Measurements from ENCODE around the gene DEGS2. TPM values are rescaled to one million over a fixed set of nuclear protein-coding genes. Genes with fewer than 3 reads are reported as not detected.

The DEGS2 gene
- polyA plus RNA-seq, 1 experiment: not detected

DNA sequence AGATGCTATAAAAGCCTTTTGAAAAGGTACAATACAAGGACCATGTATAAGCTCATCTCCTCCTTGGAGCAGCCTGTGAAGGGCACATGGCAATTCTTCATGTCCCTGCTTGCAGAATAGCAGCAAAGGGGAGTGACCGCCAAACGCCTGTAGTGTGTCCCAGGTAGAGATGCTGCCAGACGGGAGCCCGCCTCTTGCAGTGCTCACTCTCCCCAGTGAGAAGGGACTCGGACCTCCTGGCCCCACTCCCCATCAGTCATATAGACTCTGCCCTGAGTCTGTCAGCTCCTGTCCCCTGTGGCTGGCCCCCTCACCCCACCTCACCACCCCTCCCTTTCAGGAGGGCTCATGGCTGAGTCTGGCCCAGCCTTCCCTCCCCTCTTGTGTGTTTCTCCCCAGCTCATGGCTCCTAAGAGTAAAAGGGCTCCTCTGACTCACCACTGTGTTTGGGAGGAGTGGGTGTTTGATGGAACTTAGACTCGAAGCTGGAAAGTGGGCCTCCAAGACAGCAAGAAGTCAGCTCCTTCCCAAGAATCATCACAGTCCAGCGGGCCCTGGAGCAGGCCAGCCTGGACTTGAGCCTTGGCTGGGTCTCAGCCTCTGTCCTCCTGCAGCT lies 40.9 kb downstream of the DEGS2 start:
- no peak for DNase-seq (ENCODE audit: low read depth)
- CTCF ChIA-PET: interaction anchor here (0.7 to 3.6 kb wide), 4 partner anchors 8 to 137 kb away, joined by 3 to 29 read pairs (median 4); no protein-coding TSS in a partner anchor
- POLR2A ChIA-PET: no interaction called here

DNA sequence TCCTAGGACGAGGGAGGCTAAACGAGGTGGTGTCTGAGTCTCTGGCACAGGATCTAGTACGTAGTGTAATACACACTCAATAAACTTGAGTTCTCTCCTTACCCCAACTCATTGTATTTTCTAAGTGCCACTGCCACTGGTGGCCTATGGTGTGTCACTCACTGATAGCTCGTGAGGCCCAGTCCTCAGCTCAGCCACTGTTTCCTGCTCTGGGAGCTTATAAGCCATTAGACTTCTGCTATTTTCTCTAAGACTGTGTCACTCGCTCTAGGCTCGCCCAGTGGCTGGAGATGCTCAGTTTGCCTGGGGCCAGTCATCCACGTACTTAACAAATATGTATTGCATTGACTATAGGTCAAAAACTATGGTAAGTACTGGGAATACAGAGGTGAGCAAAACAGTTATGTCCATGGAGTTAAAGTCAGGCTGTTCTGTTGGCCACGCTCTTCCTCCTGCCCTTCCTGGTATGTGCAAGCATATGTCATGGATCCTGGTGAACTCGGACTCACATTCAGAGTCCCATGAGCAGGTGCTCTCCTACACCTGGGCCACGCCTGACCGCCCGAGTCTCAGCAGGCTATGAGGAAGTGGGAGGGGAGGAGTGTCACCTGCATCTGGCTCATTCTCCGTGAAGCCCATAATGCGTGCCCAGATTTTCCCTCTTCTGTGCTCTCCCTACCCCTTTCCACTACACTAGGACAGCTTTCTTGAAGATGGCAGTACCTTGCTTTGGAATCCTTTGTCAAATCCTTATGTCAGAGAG lies 41.6 kb downstream of the DEGS2 start:
- Histone ChIP-seq H3K4me3 (ENCODE audit: low read depth, low read length) (no peak overlapping the region), H3K27me3 (ENCODE audit: control insufficient read depth, insufficient read depth, low read length) (no peaks in the 10 kb centered on the region), H3K36me3 (ENCODE audit: control insufficient read depth, insufficient read depth, low read length) (peaks cover 2% of the 10 kb centered on the region)
- POLR2A ChIA-PET: no interaction called here
- TF ChIP-seq, protein P1, sequence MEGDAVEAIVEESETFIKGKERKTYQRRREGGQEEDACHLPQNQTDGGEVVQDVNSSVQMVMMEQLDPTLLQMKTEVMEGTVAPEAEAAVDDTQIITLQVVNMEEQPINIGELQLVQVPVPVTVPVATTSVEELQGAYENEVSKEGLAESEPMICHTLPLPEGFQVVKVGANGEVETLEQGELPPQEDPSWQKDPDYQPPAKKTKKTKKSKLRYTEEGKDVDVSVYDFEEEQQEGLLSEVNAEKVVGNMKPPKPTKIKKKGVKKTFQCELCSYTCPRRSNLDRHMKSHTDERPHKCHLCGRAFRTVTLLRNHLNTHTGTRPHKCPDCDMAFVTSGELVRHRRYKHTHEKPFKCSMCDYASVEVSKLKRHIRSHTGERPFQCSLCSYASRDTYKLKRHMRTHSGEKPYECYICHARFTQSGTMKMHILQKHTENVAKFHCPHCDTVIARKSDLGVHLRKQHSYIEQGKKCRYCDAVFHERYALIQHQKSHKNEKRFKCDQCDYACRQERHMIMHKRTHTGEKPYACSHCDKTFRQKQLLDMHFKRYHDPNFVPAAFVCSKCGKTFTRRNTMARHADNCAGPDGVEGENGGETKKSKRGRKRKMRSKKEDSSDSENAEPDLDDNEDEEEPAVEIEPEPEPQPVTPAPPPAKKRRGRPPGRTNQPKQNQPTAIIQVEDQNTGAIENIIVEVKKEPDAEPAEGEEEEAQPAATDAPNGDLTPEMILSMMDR (IDR thresholded peaks at IDR 0.05; ENCODE audit: insufficient read depth, low read depth, low read length): no peak
- no peak for DNase-seq (ENCODE audit: low read depth)
- CTCF ChIA-PET: interaction anchor here (0.6 to 3.6 kb wide), 5 partner anchors 9 to 135 kb away, joined by 3 to 29 read pairs (median 3); no protein-coding TSS in a partner anchor

More for the DNA sequence above, 40.9 kb downstream of the DEGS2 start:
- H3K27me3 ChIP-seq (ENCODE audit: control insufficient read depth, insufficient read depth, low read length): no peaks in the 10 kb centered on the region
- H3K4me3 ChIP-seq (ENCODE audit: low read depth, low read length): no peak overlapping the region
- TF ChIP-seq, protein P1 (IDR thresholded peaks at IDR 0.05; ENCODE audit: insufficient read depth, low read depth, low read length): no peak
- H3K36me3 ChIP-seq (ENCODE audit: control insufficient read depth, insufficient read depth, low read length): peaks cover 2% of the 10 kb centered on the region

DNA sequence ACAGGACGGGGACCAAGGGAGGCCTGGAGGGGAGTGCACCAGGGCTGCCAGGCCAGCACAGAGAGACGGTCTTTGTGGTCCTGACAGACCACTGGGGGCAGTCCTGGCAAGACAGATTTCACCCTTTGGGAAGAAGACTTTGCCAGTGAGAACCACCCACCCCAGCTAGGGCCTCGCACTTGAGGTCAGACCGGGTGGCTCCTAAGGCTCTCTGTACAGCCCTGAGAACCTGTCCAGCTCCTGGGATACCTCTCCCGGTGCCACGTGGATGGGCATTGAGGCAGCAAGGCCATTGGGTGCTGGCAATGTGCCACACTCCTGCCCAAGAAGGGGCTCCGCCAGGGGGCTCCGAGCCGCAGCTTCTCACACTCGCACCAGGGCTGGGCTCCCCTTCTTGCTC lies 42.4 kb downstream of the DEGS2 start:
- TF ChIP-seq, protein P1 (IDR thresholded peaks at IDR 0.05; ENCODE audit: insufficient read depth, low read depth, low read length): no peak
- H3K36me3 ChIP-seq (ENCODE audit: control insufficient read depth, insufficient read depth, low read length): peaks cover 2% of the 10 kb centered on the region
- H3K4me3 ChIP-seq (ENCODE audit: low read depth, low read length): no peak overlapping the region
- POLR2A ChIA-PET: no interaction called here
- no peak for DNase-seq (ENCODE audit: low read depth)
- no peaks in the 10 kb centered on the region for H3K27me3 ChIP-seq (ENCODE audit: control insufficient read depth, insufficient read depth, low read length)
- CTCF ChIA-PET: interaction anchor here (0.6 to 3.6 kb wide), 4 partner anchors 8 to 134 kb away, joined by 3 to 29 read pairs (median 3); no protein-coding TSS in a partner anchor

DNA sequence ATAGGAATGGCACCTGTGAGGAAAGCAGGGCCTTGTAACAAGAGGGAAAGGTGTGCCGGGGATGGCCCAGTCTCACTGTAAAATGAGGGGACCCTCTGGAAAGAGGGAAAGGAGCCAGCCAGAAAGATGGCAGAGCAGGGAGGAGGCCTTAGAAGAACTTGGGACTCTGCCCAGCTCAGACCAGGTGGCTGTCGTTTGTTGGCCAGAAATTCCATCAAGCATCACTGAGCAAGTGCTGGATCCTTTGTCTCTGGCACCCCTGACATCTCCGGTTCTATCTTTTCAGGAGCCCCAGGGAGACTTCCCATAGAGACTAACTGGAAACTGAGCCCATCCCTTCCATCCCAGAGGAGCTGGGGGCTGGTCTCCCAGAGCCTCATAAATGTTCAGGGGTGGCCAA lies 43.3 kb downstream of the DEGS2 start:
- no peak overlapping the region for H3K4me3 ChIP-seq (ENCODE audit: low read depth, low read length)
- TF ChIP-seq, protein P1 (IDR thresholded peaks at IDR 0.05; ENCODE audit: insufficient read depth, low read depth, low read length): no peak
- ChIA-PET CTCF (interaction anchor here (0.7 to 3.6 kb wide), 2 partner anchors 7 to 170 kb away, joined by 3 to 29 read pairs; no protein-coding TSS in a partner anchor), POLR2A (no interaction called here)
- H3K27me3 ChIP-seq (ENCODE audit: control insufficient read depth, insufficient read depth, low read length): no peaks in the 10 kb centered on the region
- no peak for DNase-seq (ENCODE audit: low read depth)
- H3K36me3 ChIP-seq (ENCODE audit: control insufficient read depth, insufficient read depth, low read length): peaks cover 2% of the 10 kb centered on the region

DNA sequence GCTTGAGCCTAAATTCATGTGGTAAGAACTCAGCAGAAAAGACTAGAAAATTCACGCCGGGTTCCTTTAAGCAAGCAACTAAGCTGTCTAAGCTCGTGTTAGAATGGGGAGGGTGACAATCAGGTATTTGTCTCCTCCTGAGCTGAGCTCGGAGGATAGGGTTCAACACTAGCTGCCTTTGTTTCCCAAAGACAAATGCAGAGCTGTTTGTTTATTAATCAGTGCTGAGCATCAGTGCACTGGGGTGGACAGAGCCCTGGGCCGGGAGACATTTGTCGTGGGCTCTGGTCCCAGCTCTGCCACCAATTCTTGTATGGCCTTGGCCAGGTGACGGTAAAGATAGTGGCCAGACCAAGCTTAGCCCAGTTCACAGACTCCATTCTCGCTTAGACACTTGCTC lies 43.7 kb downstream of the DEGS2 start:
- ChIA-PET CTCF (interaction anchor here (0.7 to 3.6 kb wide), 2 partner anchors 7 to 169 kb away, joined by 3 to 29 read pairs; no protein-coding TSS in a partner anchor), POLR2A (no interaction called here)
- Histone ChIP-seq H3K4me3 (ENCODE audit: low read depth, low read length) (no peak overlapping the region), H3K36me3 (ENCODE audit: control insufficient read depth, insufficient read depth, low read length) (no peaks in the 10 kb centered on the region; the same call in 1 of the 2 replicates), H3K27me3 (ENCODE audit: control insufficient read depth, insufficient read depth, low read length) (no peaks in the 10 kb centered on the region)
- DNase-seq (ENCODE audit: low read depth): no peak
- TF ChIP-seq, protein P1 (IDR thresholded peaks at IDR 0.05; ENCODE audit: insufficient read depth, low read depth, low read length): no peak

All from BJ (cell line).